Muscle of leg (tissue), 11 donors: Measurements from ENCODE around the gene DMAC2L. TPM values are rescaled to one million over a fixed set of nuclear protein-coding genes. Genes with fewer than 3 reads are reported as not detected.
"Not testable (repeated sequence)": the region's sequence is repeated elsewhere in the genome, so short reads cannot be mapped to it uniquely, and the experiment has no call there.

Experiments used
- DNase-seq: peaks from one replicate; pipeline ENCODE4 v3.0.0; 2013
- H3K27ac ChIP-seq: one replicate; pipeline ENCODE4 v1.5.1; 2013; ENCODE audit warnings: mild to moderate bottlenecking, low read length, control low read depth
- H3K27me3 ChIP-seq: one replicate; pipeline ENCODE4 v1.6.1; 2013; ENCODE audit warnings: low read length; ENCODE audit not compliant: control insufficient read depth, insufficient read depth
- H3K36me3 ChIP-seq: one replicate; pipeline ENCODE4 v1.6.1; 2013; ENCODE audit warnings: low read length; ENCODE audit not compliant: control insufficient read depth, insufficient read depth
- H3K4me1 ChIP-seq: one replicate; pipeline ENCODE4 v1.6.1; 2013; ENCODE audit warnings: low read length; ENCODE audit not compliant: control insufficient read depth, insufficient read depth
- H3K4me3 ChIP-seq: one replicate; pipeline ENCODE4 v1.5.1; 2013; ENCODE audit warnings: low read length, control low read depth
- H3K9me3 ChIP-seq: replicated peaks from 2 replicates; pipeline ENCODE4 v1.6.1; 2013; ENCODE audit warnings: low read depth, low read length; ENCODE audit not compliant: control insufficient read depth
- WGBS: methylation state at CpG from one replicate; pipeline ENCODE4 v1.1.5; 2013; ENCODE audit warnings: missing lambda C conversion rate; ENCODE audit not compliant: insufficient coverage; 5-methylcytosine and 5-hydroxymethylcytosine counted together
- polyA plus RNA-seq, 8 donors: library from polyadenylated mRNA; unstranded; fragments of 120-200 nt; gene quantifications; one replicate each; pipeline versions ENCODE4 v1.2.1 to v1.2.3, GENCODE V29; 2013; ENCODE audit warnings: inconsistent platforms in 1 of 8, low replicate concordance in 1 of 8; ENCODE audit not compliant: insufficient read length in 8 of 8, insufficient read depth in 1 of 8
- total RNA-seq: library from RNA; stranded (reverse); fragments of 120-200 nt; gene quantifications from one replicate; pipeline ENCODE4 v1.2.4, GENCODE V29; 2013

DMAC2L gene
- total and polyA plus RNA-seq, 9 donors: 6.7 to 19.1 (median 15.0) TPM

DNA sequence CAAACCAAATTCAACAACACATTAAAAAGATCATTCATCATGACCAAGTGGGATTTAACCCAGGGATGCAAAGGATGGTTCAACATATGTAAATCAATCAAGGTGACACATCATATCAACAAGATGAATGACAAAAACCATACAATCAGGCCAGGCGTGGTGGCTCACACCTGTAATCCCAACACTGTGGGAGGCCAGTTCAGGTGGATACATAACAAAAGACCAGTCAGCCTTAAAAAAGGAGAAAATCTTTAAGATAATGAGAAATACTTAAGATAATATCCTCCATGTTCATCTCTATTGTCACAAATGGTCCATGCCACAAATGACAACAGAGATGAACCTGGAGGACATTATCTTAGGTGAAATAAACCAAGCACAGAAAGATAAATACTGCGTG lies 12.5 kb upstream of the DMAC2L start:
- H3K4me1 ChIP-seq: no peaks in the 10 kb centered on the region
- 100% methylated on average over 1 of the region's 2 CpGs for WGBS
- DNase-seq: no peak
- H3K27me3 ChIP-seq: no peaks in the 10 kb centered on the region
- H3K27ac ChIP-seq: no peak overlapping the region
- peaks cover 4% of the 10 kb centered on the region for H3K36me3 ChIP-seq
- no peaks in the 10 kb centered on the region for H3K9me3 ChIP-seq
- no peak overlapping the region for H3K4me3 ChIP-seq

- Histone ChIP-seq H3K9me3 (no peaks in the 10 kb centered on the region), H3K36me3 (peaks cover 4% of the 10 kb centered on the region), H3K27me3 (no peaks in the 10 kb centered on the region), H3K4me3 (no peak overlapping the region), H3K4me1 (no peaks in the 10 kb centered on the region), H3K27ac (no peak overlapping the region)
- no peak for DNase-seq
Observed at GRCh38 chr14:50301914-50302313, 10.2 kb upstream of the DMAC2L start.

DNA sequence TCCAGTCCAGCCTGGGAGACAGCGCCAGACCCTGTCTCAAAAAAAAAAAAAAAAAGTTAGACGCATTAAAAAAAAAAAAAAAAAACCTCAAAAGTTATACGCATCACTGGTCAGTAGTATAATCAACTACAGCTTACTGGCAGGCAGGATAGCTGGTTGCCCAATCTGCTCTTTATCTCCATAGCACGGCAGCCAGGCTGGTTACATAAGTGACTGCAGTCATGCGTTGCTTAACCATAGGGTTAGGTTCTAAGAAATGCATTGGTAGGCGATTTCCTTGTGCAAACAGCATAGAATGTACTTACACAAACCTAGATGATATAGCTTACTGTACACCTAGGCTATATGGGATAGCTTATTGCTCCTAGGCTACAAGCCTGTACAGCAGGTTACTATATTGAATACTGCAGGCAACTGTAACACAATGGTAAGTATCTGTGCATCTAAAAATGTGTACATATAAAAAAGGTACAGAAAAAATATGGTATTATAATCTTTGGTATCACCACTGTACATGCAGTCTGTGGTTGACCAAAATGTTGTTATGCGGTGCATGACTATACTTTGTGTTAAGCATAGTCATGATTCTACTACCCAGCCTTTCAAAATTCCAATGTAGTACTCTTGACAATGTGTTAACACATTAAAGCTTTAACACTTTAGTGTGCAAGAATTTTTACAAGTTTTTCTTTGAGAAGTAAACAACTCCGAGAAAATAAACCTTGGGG lies 8.2 kb upstream of the DMAC2L start:
- Histone ChIP-seq H3K27ac (no peak overlapping the region), H3K36me3 (peaks cover 4% of the 10 kb centered on the region), H3K4me3 (no peak overlapping the region), H3K4me1 (no peaks in the 10 kb centered on the region), H3K9me3 (no peaks in the 10 kb centered on the region), H3K27me3 (no peaks in the 10 kb centered on the region)
- no peak for DNase-seq
- no CpG with 5 or more reads among the region's 8 CpGs for WGBS

GRCh38 chr14:50308363-50308915 lies 3.7 kb upstream of the DMAC2L start:
- Histone ChIP-seq H3K27ac (no peak overlapping the region), H3K9me3 (no peaks in the 10 kb centered on the region), H3K4me3 (no peak overlapping the region), H3K27me3 (no peaks in the 10 kb centered on the region), H3K36me3 (no peaks in the 10 kb centered on the region), H3K4me1 (peaks cover 8% of the 10 kb centered on the region)
- WGBS: no CpG with 5 or more reads among the region's 4 CpGs
- DNase-seq: no peak

DNA sequence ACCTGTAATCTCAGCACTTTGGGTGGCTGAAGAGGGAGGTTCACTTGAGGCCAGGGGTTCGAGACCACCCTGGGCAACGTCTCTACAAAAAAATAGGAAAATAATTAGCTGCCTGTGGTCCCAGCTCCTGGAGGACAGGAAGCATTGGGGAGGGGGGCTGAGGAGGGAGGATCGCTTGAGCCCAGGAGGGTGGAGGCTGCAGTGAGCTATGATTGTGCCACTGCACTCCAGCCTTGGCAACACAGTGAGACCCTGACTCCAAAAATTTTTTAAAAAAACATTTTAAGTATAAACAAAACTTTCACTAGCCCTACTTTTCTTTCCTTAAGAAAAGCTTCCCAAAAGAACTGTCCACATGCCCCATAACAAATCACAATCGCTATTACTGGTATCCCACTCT lies 1.7 kb upstream of the DMAC2L start:
- Histone ChIP-seq H3K9me3 (no peaks in the 10 kb centered on the region), H3K4me1 (peaks cover 8% of the 10 kb centered on the region), H3K36me3 (no peaks in the 10 kb centered on the region), H3K4me3 (no peak overlapping the region), H3K27ac (no peak overlapping the region), H3K27me3 (no peaks in the 10 kb centered on the region)
- DNase-seq: no peak
- WGBS: 100% methylated on average over 3 of the region's 4 CpGs

- H3K36me3 ChIP-seq: no peaks in the 10 kb centered on the region
- DNase-seq: peak; percentile 18
- no peaks in the 10 kb centered on the region for H3K9me3 ChIP-seq
- peak overlapping the region; percentile 95 for H3K4me3 ChIP-seq
- 0% methylated on average over 12 of the region's 18 CpGs for WGBS
- peak overlapping the region; percentile 95 for H3K27ac ChIP-seq
- no peaks in the 10 kb centered on the region for H3K27me3 ChIP-seq
- H3K4me1 ChIP-seq: peaks cover 8% of the 10 kb centered on the region
Observed at GRCh38 chr14:50311337-50311971, 670 bp upstream of the DMAC2L start.

- DNase-seq: no peak
- Histone ChIP-seq H3K27ac (peak overlapping the region; percentile 95), H3K9me3 (no peaks in the 10 kb centered on the region)
Observed at GRCh38 chr14:50312734-50313054, 570 bp downstream of the DMAC2L start.

DNA sequence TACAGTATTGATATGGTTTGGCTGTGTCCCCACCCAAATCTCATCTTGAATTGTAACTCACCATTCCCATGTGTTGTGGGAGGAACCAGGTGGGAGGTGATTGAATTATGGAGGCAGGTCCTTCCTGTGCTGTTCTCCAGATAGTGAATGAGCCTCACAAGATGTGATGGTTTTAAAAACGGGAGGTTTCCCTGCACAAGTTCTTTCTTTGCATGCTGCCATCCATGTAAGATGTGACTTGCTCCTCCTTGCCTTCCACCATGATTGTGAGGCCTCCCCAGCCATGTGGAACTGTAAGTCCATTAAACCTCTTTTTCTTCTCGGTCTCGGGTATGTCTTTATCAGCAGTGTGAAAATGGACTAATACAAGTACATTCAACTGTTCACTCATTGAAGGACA lies 2.0 kb downstream of the DMAC2L start:
- not testable (repeated sequence) for H3K36me3 ChIP-seq, H3K4me3 ChIP-seq, H3K27ac ChIP-seq, H3K4me1 ChIP-seq, H3K9me3 ChIP-seq, DNase-seq, H3K27me3 ChIP-seq
- 100% methylated on average over 1 of the region's 3 CpGs for WGBS

More at GRCh38 chr14:50312734-50313054, 570 bp downstream of the DMAC2L start:
- Histone ChIP-seq H3K27me3 (no peaks in the 10 kb centered on the region), H3K4me3 (peak overlapping the region; percentile 95), H3K36me3 (no peaks in the 10 kb centered on the region), H3K4me1 (peaks cover 8% of the 10 kb centered on the region)
- WGBS: under 1% methylated on average over 15 of the region's 18 CpGs

DNA sequence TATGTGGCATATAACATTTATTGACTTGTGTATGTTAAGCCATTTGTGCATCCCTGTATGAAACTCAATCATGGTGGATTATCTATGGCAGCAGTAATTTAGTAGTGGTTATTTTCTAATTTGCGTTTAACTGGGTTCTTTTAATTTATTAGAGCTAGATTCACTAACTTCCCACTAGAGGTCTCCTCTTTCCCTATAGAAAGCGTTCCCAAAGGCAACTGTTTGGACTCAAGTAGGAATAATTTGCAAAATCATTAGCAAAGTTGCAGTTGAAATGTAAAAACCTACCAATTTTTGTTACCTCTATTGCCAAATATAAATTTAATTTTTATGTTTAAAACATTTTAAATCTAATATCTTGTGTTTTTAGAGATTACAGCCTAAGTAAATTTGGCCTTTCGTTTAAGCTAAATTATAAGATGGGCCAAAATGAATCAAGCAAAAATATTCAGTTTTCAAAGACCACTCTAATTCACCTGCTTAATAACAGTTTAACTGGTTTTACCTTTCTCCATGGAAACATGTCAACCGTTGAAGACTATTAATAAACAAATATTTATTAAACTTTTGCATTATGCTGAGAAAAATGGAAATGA lies 6.0 kb downstream of the DMAC2L start:
- no peaks in the 10 kb centered on the region for H3K9me3 ChIP-seq
- H3K4me3 ChIP-seq: no peak overlapping the region
- H3K27ac ChIP-seq: no peak overlapping the region
- WGBS: no CpG with 5 or more reads among the region's 4 CpGs
- H3K36me3 ChIP-seq: no peaks in the 10 kb centered on the region
- H3K27me3 ChIP-seq: no peaks in the 10 kb centered on the region
- peak; percentile 67 for DNase-seq
- H3K4me1 ChIP-seq: peaks cover 2% of the 10 kb centered on the region

- no peaks in the 10 kb centered on the region for H3K9me3 ChIP-seq
- peaks cover 5% of the 10 kb centered on the region for H3K36me3 ChIP-seq
- H3K27ac ChIP-seq: no peak overlapping the region
- WGBS: no CpG with 5 or more reads among the region's 1 CpG
- H3K4me3 ChIP-seq: no peak overlapping the region
- DNase-seq: no peak
- no peaks in the 10 kb centered on the region for H3K27me3 ChIP-seq
- no peaks in the 10 kb centered on the region for H3K4me1 ChIP-seq
Observed at GRCh38 chr14:50319293-50319692, 7.2 kb downstream of the DMAC2L start.
